Testis (tissue), 5 donors: ENCODE results near the gene CARTPT. TPM values are rescaled to one million over a fixed set of nuclear protein-coding genes. Genes with fewer than 3 reads are reported as not detected.
A peak's percentile ranks its signal among the peaks of the same experiment; 100 is the strongest.

Source experiments
- DNase-seq: peaks from one replicate; pipeline ENCODE4 v3.0.0-alpha.2; 2019
- H3K27ac ChIP-seq, 2 donors: fragments of 200-600 bp; sonication (generic); one replicate each; pipeline ENCODE4 v1.5.1; 2019
- H3K27me3 ChIP-seq: fragments of 200-600 bp; sonication (generic); one replicate; pipeline ENCODE4 v1.5.1; 2019
- H3K36me3 ChIP-seq: fragments of 200-600 bp; sonication (generic); one replicate; pipeline ENCODE4 v1.5.1; 2017; ENCODE audit warnings: low read depth; ENCODE audit errors: missing control alignments
- H3K4me1 ChIP-seq: fragments of 200-600 bp; sonication (generic); one replicate; pipeline ENCODE4 v1.5.1; 2019
- H3K4me3 ChIP-seq, 2 donors: fragments of 200-600 bp; sonication (generic); one replicate each; pipeline ENCODE4 v1.5.1; 2017 to 2019
- H3K9me3 ChIP-seq: fragments of 200-600 bp; sonication (generic); one replicate; pipeline ENCODE4 v1.5.1; 2017
- CTCF ChIP-seq, 3 experiments: fragments of 450-650 bp in 2 of 3; fragments of 200-600 bp in 1 of 3; sonication (generic) in 1 of 3; IDR thresholded peaks; one replicate each; pipeline ENCODE4 v1.5.1; 2016 to 2019; ENCODE audit warnings: antibody characterized with exemption in 3 of 3, mild to moderate bottlenecking in 2 of 3, moderate library complexity in 1 of 3
- POLR2A ChIP-seq: fragments of 450-650 bp; IDR thresholded peaks from one replicate; pipeline ENCODE4 v1.6.1; 2017; ENCODE audit warnings: antibody characterized with exemption, mild to moderate bottlenecking, moderate library complexity
- WGBS, 2 donors: methylation state at CpG; one replicate each; pipeline ENCODE4 v1.1.5; 2018; 5-methylcytosine and 5-hydroxymethylcytosine counted together
- intact Hi-C: fragments of 100-400 bp; cut with DNase I; formaldehyde crosslinking; loops from one replicate; pipeline ENCODE4 v1.15.1; 2023; ENCODE audit warnings: low total_unique reads
- long read RNA-seq, 2 donors: transcript quantifications; one replicate each; lab custom pipeline, GENCODE V29; 2026
- polyA plus RNA-seq: library from polyadenylated mRNA; stranded (reverse); fragments of 350-450 nt; fragmentation: Illumina TruSeq; extraction: RNeasy Lipid Tissue Mini Kit (QIAGEN cat#74804); gene quantifications from one replicate; pipeline ENCODE4 v1.2.3, GENCODE V29; 2014; ENCODE audit warnings: low read depth, low replicate concordance; ENCODE audit not compliant: insufficient read depth
- total RNA-seq, 2 donors: library from RNA; depleted of rRNA; stranded (reverse); fragments of >200 nt; gene quantifications; one replicate each; pipeline ENCODE4 v1.2.3, GENCODE V29; 2016

The CARTPT gene
- total RNA-seq (10 to 100 TPM; 15.0 to 18.2 TPM), polyA plus RNA-seq (35.8 TPM)
- long read RNA-seq, donor 1, partial matches to known transcripts: 0 of 1 reads
- long read RNA-seq, donor 1, other reads (novel, unspliced or antisense): 0 of 1 reads
- long read RNA-seq, donor 2, partial matches to known transcripts: 0 of 1 reads
- long read RNA-seq, donor 2, other reads (novel, unspliced or antisense): 0 of 1 reads

DNA sequence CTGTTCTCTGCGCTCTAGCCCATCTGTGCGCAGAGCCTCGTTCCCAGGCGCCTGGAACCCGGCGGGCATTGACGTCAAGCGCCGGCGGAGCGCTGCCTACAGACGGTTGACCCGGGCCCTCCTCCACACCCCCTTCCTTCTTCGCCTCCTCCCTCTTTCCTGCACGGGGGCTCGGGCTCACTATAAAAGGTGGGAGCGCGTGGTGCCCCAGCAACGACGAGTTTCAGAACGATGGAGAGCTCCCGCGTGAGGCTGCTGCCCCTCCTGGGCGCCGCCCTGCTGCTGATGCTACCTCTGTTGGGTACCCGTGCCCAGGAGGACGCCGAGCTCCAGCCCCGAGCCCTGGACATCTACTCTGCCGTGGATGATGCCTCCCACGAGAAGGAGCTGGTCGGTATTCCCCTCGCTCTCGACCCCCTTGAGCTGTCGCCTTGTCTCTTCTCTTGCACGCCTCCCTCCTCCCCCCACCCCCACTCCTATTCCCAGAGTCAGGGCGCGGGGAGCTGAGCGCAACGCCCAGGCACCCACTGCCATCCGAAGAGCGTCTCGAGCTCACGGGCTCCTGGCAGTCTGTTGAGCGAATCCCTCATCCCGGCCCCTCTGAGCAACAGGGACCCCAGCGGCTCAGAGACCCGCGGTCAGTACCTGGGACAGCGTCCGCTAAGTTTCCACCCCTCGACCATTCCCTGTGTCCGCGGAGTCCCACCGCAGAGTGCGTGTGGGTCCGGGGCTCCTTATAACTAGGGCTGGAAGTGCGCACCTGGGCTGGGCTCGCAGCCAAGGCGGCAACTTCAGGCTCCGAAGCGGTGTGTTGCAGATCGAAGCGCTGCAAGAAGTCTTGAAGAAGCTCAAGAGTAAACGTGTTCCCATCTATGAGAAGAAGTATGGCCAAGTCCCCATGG is at the start of gene CARTPT:
CARTPT (plus strand) TSS at position 213 of the 902 bp plus-strand sequence; CDS start at position 232, 19 bp downstream.
- WGBS, 2 donors: 2 to 4% methylated on average over 41 to 62 of the region's 65 CpGs
- H3K27ac ChIP-seq: no peak within 1 kb of the TSS

DNA sequence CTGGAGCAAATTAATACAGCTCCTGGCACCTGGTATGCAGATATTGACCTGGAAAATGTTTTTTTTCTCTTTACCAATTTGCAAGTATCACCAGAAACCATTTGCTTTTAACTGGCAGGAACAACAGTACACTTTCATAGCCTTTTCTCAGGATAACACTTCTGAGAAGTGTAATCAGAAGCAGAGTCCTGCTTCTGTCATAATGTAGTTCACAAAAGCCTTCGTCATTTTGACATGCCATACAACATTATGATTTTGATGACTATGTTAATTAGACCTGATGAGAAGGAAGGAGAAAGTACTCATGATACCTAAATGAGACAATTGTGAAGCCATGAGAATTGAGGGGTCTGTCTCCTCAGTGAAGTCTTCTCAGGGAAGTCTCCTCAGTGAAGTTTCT is 41.1 kb upstream of the CARTPT start:
- Histone ChIP-seq H3K27ac (no peak overlapping the region), H3K9me3 (no peaks in the 10 kb centered on the region), H3K4me3 (no peak overlapping the region), H3K4me1 (no peaks in the 10 kb centered on the region), H3K27me3 (no peaks in the 10 kb centered on the region), H3K36me3 (no peaks in the 10 kb centered on the region)
- no peak for DNase-seq
- WGBS, 2 donors: 89 to 94% methylated on average over 1 of the region's 1 CpG
- intact Hi-C loops: no loop called here
- no peak for TF ChIP-seq CTCF (IDR thresholded peaks at IDR 0.05)
- no peak for TF ChIP-seq POLR2A

More for the DNA sequence above, at the start of gene CARTPT:
- no peaks in the 10 kb centered on the region for H3K9me3 ChIP-seq
- peak within 1 kb of the TSS in 1 of 2 donors; percentile 4 for H3K4me3 ChIP-seq
- peak; percentile 22 for DNase-seq
- no peak for TF ChIP-seq CTCF (IDR thresholded peaks at IDR 0.05)
- no peak for TF ChIP-seq POLR2A
- no peaks in the 10 kb centered on the region for H3K4me1 ChIP-seq
- intact Hi-C loops: no loop called here
- H3K27me3 ChIP-seq: no peaks in the 10 kb centered on the region
- no peaks in the 10 kb centered on the region for H3K36me3 ChIP-seq

DNA sequence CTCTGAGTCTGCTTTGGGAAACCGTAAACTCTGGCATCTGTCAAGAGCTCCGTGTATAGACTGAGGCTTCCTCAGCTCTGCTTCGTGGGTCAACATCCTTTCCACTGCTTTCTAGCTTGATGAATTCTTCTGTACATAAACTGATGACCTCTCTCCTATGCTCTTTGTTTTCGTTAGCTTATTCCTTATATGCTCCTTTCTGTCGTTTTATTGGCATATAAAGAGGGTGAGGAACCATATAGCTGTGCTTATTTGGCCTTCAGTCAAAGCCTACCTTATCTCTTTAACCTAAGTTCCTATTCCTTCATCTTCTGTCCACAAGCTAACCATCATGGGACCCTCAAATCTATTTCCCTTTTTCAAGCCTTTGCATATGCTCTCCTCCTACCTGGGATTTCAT is 39.4 kb upstream of the CARTPT start:
- intact Hi-C loops: no loop called here
- no peaks in the 10 kb centered on the region for H3K27me3 ChIP-seq
- H3K4me1 ChIP-seq: no peaks in the 10 kb centered on the region
- 78 to 81% methylated on average over 5 of the region's 5 CpGs for WGBS, 2 donors
- H3K36me3 ChIP-seq: no peaks in the 10 kb centered on the region
- no peak for TF ChIP-seq POLR2A
- no peak for TF ChIP-seq CTCF (IDR thresholded peaks at IDR 0.05)
- no peaks in the 10 kb centered on the region for H3K9me3 ChIP-seq
- no peak for DNase-seq
- H3K27ac ChIP-seq: no peak overlapping the region
- no peak overlapping the region for H3K4me3 ChIP-seq

- no peaks in the 10 kb centered on the region for H3K27me3 ChIP-seq
- TF ChIP-seq POLR2A: no peak
- no peak for TF ChIP-seq CTCF (IDR thresholded peaks at IDR 0.05)
- H3K9me3 ChIP-seq: no peaks in the 10 kb centered on the region
- no peak overlapping the region for H3K4me3 ChIP-seq
- H3K27ac ChIP-seq: no peak overlapping the region
- H3K36me3 ChIP-seq: no peaks in the 10 kb centered on the region
- no peak for DNase-seq
- WGBS, 2 donors: 94 to 97% methylated on average over 2 of the region's 2 CpGs
- H3K4me1 ChIP-seq: no peaks in the 10 kb centered on the region
- intact Hi-C loops: no loop called here
Measured at GRCh38 chr5:71680510-71680909, 38.6 kb upstream of the CARTPT start.
